SK-N-SH (cell line): ENCODE results near the gene PCED1B.

ENCODE experiments used
- CTCF ChIP-seq: fragments of 200-600 bp; sonication (generic); IDR thresholded peaks from 2 replicates; pipeline ENCODE4 v1.6.1; 2017; ENCODE audit warnings: antibody characterized with exemption, mild to moderate bottlenecking, moderate library complexity
- FOXJ3 ChIP-seq: sonication (generic); formaldehyde crosslinking; IDR thresholded peaks from 2 replicates; pipeline ENCODE4 v1.5.1; 2020; ENCODE audit warnings: mild to moderate bottlenecking, missing genetic modification reagents
- FOXM1 ChIP-seq: IDR thresholded peaks from 2 replicates; pipeline ENCODE4 v1.4.0; 2012; ENCODE audit warnings: low read depth, mild to moderate bottlenecking
- JUND ChIP-seq: IDR thresholded peaks from 2 replicates; pipeline ENCODE4 v1.4.0; 2012
- NFIC ChIP-seq: IDR thresholded peaks from 2 replicates; pipeline ENCODE4 v1.4.0; 2012; ENCODE audit warnings: borderline replicate concordance
- NRF1 ChIP-seq: IDR thresholded peaks from 2 replicates; pipeline ENCODE4 v1.6.1; 2012; ENCODE audit warnings: low read depth, mild to moderate bottlenecking, low read length
- POLR2AphosphoS5 ChIP-seq: IDR thresholded peaks from 2 replicates; pipeline ENCODE4 v1.6.1; 2012; ENCODE audit warnings: low read depth, low read length
- RCOR1 ChIP-seq: fragments of 150-350 bp; IDR thresholded peaks from 2 replicates; pipeline ENCODE4 v1.6.1; 2017; ENCODE audit warnings: antibody characterized with exemption, low read length
- RFX5 ChIP-seq: IDR thresholded peaks from 2 replicates; pipeline ENCODE4 v1.6.1; 2012; ENCODE audit warnings: mild to moderate bottlenecking, improper control_type of control experiment, low read length
- TEAD4 ChIP-seq: IDR thresholded peaks from 2 replicates; pipeline ENCODE4 v1.4.0; 2012; ENCODE audit warnings: mild to moderate bottlenecking, borderline replicate concordance; ENCODE audit not compliant: insufficient read depth
- TF ChIP-seq, protein P1 (sequence below): IDR thresholded peaks from 2 replicates; pipeline ENCODE4 v1.6.1; 2012; ENCODE audit warnings: mild to moderate bottlenecking, low read depth, low read length, moderate library complexity
- TF ChIP-seq, protein P2 (sequence below): fragments of 150-350 bp; IDR thresholded peaks from 2 replicates; pipeline ENCODE4 v1.6.1; 2017; ENCODE audit warnings: antibody characterized with exemption, low read length, low read depth, borderline replicate concordance
- TF ChIP-seq, protein P3 (sequence below): IDR thresholded peaks from 2 replicates; pipeline ENCODE4 v1.4.0; 2012; ENCODE audit warnings: low read depth, borderline replicate concordance

GRCh38 chr12:47209014-47209413 is 129.6 kb downstream of the PCED1B start:
- no peak for TF ChIP-seq RFX5
- no peak for TF ChIP-seq FOXM1
- no peak for TF ChIP-seq CTCF
- TF ChIP-seq RCOR1 = no peak
- TF ChIP-seq JUND = no peak
- TF ChIP-seq, protein P1, sequence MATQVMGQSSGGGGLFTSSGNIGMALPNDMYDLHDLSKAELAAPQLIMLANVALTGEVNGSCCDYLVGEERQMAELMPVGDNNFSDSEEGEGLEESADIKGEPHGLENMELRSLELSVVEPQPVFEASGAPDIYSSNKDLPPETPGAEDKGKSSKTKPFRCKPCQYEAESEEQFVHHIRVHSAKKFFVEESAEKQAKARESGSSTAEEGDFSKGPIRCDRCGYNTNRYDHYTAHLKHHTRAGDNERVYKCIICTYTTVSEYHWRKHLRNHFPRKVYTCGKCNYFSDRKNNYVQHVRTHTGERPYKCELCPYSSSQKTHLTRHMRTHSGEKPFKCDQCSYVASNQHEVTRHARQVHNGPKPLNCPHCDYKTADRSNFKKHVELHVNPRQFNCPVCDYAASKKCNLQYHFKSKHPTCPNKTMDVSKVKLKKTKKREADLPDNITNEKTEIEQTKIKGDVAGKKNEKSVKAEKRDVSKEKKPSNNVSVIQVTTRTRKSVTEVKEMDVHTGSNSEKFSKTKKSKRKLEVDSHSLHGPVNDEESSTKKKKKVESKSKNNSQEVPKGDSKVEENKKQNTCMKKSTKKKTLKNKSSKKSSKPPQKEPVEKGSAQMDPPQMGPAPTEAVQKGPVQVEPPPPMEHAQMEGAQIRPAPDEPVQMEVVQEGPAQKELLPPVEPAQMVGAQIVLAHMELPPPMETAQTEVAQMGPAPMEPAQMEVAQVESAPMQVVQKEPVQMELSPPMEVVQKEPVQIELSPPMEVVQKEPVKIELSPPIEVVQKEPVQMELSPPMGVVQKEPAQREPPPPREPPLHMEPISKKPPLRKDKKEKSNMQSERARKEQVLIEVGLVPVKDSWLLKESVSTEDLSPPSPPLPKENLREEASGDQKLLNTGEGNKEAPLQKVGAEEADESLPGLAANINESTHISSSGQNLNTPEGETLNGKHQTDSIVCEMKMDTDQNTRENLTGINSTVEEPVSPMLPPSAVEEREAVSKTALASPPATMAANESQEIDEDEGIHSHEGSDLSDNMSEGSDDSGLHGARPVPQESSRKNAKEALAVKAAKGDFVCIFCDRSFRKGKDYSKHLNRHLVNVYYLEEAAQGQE = no peak
- TF ChIP-seq TEAD4 = no peak
- no peak for TF ChIP-seq FOXJ3 (CRISPR knock-in tag)
- TF ChIP-seq NRF1 = no peak
- TF ChIP-seq NFIC = no peak
- TF ChIP-seq, protein P2, sequence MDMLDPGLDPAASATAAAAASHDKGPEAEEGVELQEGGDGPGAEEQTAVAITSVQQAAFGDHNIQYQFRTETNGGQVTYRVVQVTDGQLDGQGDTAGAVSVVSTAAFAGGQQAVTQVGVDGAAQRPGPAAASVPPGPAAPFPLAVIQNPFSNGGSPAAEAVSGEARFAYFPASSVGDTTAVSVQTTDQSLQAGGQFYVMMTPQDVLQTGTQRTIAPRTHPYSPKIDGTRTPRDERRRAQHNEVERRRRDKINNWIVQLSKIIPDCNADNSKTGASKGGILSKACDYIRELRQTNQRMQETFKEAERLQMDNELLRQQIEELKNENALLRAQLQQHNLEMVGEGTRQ = no peak
- TF ChIP-seq, protein P3, sequence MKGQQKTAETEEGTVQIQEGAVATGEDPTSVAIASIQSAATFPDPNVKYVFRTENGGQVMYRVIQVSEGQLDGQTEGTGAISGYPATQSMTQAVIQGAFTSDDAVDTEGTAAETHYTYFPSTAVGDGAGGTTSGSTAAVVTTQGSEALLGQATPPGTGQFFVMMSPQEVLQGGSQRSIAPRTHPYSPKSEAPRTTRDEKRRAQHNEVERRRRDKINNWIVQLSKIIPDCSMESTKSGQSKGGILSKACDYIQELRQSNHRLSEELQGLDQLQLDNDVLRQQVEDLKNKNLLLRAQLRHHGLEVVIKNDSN = no peak
- no peak for TF ChIP-seq POLR2AphosphoS5
